NCI-H510A (cell line): ENCODE results near the gene C9orf43.
"Not testable (repeated sequence)": the region's sequence is repeated elsewhere in the genome, so short reads cannot be mapped to it uniquely, and the experiment has no call there.

Experiments used
- DNase-seq: peaks from one replicate; lab custom pipeline; 2025; lab: John Stamatoyannopoulos, UW

The C9orf43 gene, protein sequence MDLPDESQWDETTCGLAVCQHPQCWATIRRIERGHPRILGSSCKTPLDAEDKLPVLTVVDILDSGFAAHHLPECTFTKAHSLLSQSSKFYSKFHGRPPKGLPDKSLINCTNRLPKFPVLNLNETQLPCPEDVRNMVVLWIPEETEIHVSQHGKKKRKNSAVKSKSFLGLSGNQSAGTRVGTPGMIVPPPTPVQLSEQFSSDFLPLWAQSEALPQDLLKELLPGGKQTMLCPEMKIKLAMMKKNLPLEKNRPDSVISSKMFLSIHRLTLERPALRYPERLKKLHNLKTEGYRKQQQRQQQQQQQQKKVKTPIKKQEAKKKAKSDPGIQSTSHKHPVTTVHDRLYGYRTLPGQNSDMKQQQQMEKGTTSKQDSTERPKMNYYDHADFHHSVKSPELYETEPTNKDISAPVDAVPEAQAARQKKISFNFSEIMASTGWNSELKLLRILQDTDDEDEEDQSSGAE

DNA sequence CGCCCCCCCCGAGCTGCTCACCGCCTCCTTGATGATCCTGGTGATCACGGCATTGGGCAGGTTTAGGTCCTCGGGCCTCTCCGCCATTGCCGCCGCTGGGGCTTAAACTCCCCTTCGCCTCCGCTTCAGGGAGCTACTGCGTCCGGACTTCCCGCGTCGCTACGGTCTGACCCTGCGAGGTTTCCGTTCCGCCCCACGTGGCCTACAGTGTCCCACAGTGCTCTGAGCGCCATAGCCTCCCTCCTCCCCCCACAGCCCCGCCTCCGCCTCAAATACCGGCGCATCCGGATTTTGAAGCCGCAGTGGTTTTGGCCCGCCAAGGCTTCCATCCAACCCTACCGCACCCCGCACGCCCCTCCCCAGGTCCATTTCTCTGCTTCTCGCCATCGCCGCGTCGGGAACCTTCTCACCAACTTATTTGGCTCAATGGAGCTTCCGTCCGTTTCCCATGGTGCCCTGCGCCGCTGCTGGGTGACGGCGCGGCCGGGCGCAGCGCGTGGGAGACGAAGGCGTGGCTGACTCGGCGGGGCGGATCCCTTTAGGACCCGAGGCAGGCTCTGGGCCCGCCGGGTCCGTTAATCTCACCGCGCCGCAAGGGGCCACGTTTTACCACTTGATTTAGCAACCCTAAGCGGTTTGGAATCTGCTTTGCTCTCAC, at the start of gene C9orf43, which contains the start of gene POLE3:
C9orf43 (plus strand) TSS at position 541 of the 658 bp plus-strand sequence. CDS start 2,747 bp downstream, outside the sequence.
POLE3 (minus strand) TSS at position 469 of the 658 bp plus-strand sequence; CDS start at position 87, 382 bp downstream.
- DNase-seq: peak; percentile 96

DNA sequence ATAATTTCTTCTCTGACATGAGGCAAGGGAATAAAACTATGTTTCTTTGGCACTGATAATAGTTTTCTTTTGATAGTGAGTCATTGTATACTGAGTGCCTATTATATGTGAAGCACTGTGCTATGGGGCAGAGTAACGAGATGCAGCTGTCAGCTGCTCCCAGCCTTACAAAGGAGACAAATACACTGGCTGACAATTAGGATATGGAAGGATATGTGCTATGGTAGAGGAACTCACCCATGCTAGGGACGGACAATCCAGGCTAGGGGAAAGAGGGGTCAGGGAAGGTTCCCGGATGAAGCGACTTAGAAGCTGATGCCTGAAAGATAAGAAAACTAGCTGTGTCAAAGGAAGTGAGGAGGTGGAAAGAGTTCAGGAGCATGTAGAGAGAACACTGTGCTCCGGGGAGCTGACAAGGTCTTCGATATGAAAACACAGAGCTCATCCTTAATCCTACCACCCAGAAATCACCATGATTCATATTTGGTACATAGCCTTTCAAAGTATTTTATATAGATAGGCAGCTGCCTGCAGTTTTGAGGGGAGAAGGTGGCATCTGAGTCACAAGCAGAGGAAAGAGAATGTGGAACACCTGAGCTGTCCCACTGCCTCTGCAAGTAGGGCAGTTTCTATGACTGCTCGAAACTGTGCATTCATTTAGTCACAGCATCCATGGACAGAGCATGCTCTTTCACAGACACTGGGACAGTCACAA, 49.1 kb upstream of the C9orf43 start:
- DNase-seq: no peak

DNA sequence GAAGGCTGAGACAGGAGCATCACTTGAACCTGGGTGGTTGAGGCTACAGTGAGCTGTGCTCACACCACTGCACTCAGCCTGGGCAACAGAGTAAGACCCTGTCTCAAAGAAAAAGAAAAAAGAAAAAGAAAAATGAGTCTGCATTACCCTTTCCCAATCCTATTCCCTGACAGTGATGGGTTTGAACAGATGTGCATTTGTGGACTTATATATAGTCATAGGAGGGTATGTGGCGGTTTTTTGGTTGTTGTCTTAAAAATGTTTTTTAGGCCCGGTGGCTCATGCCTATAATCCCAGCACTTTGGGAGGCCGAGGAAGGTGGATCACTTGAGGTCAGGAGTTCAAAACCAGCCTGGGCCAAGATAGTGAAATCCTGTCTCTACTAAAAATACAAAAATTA, 47.2 kb upstream of the C9orf43 start:
- DNase-seq: no peak

DNA sequence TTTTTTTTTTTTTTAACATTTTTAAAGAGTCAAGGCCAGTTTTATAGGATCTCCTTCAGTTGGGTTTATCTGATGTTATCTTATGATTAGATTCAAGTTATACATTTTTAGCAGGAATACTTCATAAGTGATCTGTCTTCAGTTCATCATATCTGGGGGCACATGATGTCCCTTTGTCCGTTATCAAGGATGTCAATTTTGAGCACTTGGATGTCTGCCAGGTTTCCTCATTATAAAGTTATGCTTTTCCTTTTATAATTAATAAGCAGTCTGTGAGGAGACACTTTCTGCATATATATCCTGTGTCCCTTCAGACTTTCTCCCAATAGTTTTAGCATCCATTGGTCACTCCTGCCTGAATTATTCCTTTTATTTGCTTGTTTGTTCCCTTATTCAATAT, 45.6 kb upstream of the C9orf43 start:
- DNase-seq: no peak

DNA sequence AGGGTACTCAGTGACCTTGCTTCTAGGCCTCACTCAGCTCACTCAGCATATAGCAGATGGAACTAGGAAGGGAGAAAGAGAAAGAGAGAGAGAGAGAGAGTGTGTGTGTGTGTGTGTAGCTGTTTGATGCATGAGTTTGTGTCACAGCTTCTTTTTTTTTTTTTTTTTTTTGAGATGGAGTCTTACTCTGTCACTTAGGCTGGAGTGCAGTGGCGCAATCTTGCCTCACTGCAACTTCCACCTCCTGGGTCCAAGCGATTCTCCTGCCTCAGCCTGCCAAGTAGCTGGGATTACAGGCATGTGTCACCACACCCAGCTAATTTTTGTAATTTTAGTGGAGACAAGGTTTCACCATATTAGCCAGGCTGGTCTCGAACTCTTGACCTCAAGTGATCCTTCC, 44.9 kb upstream of the C9orf43 start:
- DNase-seq: not testable (repeated sequence)

DNA sequence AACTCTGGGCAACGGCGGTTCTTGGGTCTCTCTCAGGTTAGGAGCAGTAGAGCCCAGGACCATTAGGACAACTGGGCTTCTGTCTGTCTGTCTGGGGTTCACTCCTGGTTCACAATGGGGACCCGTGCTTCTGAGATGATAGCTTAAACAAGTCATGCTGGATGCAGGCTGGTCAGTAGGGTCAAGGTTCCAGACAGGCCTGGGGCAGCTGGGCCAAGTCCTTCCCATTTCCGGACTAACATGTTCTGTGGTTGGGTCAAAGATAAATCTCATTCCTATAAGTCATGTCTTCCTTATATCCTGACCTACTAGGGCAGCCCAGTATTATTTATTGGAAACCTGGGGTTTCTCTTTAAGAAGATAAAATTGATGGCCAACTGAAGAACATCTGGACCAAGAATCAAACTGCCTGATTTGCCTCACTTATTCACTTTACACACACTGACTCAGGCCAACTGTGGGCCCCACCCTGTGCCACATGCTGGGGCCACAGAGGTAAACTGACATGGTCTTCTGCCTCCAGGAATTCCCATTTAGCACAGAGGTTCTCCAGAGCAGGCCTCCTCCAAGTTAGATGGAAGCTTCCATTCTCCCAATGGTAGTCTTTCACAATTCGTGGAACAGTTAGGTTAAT, 42.1 kb upstream of the C9orf43 start:
- no peak for DNase-seq

DNA sequence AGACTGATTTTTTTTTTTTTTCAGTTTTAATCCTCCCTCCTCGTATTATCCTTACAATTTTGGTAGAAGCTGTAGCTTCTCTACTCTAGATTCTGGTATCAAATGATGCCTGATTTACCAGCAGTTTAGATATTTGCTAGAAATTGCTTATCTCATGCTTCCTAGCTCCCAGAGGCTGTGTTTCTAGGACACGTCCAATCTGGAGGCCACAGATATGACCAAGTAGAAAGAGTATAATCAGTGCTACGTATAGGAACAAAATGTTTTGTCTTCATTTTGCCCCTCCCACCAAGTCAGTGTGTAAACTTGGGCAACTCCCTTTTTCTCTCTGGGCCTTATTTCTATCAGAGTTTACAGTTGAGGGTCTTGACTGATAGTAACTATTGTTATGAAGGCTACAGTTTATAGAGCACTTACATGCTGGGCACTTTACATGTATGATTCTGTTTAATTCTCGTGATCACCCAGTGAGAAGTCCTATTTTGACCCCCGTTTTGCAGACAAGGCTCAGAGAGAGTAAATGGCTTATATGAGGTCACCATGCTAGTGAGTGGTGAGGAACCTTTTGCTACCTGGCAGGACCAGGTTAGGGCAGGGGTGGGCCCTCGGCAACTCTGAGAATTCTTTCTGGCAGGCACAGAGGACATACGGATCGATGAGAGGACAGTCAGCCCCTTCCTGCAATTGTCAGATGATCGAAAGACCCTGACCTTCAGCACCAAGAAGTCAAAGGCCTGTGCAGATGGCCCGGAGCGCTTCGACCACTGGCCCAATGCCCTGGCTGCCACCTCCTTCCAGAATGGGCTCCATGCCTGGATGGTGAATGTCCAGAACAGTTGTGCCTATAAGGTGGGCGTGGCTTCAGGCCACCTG, 41.3 kb upstream of the C9orf43 start:
- no peak for DNase-seq

DNA sequence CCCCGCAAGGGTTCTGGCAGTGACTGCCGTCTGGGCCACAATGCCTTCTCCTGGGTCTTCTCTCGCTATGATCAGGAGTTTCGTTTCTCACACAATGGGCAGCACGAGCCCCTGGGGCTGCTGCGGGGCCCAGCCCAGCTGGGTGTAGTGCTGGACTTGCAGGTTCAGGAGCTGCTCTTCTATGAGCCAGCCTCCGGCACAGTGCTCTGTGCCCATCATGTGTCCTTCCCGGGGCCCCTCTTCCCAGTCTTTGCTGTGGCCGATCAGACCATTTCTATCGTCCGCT, 40.7 kb upstream of the C9orf43 start:
- no peak for DNase-seq

DNA sequence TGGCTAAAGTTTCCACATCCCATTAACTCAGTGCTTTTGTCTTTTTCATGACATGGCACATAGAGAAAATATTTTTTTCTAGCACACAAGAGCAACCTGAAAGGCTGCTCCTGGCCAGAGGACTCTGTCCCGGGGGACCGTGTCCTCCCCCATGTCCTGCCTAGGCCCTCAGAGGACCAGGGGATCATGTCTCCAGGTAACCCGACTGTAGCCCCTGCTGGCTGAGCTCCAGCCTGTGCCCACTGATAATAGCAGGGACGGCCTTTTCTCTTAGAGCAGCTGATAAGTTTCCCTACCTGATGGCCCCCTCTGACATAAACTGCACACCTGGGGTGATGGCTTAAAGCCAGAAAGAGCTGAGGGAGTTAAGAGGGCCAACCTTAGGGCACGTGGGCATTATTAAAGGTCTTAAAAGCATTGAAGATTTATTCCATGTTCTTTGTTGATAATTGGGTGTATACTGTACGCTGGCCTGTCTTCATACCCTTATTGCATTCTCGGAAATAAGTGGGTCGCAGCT, 39.7 kb upstream of the C9orf43 start:
- DNase-seq: no peak

DNA sequence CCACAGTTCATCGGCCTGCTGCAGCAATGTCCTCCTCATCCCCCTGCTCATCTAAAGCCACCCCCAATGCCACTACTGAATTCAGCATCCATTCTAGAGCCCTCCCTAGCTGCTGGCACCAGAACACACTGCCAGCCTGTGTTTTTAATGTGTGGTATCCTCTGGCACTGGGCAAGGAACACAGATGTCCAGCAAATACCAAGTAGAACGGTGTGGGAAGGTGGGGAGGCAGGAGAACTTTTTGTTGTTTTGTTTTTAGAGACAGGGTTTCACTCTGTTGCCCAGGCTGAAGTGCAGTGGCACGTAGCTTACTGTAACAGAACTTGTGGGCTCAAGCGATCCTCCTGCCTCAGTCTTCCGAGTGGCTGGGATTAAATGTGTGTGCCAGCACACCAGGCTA, 38.5 kb upstream of the C9orf43 start:
- DNase-seq: no peak

DNA sequence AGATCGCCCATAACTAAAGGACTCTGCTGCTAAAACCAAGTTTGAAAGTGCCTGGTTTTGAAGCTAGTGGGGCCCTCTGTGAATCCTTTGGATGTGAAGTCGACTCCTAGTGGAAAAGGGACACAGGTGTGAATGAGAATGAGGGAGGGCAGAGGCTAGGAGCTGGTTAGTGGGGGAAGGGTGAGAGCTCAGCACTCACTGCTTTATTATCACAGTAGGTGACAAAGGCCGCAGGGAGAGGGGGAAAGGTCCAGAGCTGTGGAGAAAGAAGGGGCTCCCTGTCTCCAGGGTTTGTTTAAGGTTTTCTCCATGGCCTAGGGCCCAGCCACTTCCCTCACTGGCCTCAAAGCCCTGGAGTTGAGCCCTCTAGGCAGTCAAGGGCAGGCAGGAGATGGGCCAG, 37.3 kb upstream of the C9orf43 start:
- DNase-seq: no peak

DNA sequence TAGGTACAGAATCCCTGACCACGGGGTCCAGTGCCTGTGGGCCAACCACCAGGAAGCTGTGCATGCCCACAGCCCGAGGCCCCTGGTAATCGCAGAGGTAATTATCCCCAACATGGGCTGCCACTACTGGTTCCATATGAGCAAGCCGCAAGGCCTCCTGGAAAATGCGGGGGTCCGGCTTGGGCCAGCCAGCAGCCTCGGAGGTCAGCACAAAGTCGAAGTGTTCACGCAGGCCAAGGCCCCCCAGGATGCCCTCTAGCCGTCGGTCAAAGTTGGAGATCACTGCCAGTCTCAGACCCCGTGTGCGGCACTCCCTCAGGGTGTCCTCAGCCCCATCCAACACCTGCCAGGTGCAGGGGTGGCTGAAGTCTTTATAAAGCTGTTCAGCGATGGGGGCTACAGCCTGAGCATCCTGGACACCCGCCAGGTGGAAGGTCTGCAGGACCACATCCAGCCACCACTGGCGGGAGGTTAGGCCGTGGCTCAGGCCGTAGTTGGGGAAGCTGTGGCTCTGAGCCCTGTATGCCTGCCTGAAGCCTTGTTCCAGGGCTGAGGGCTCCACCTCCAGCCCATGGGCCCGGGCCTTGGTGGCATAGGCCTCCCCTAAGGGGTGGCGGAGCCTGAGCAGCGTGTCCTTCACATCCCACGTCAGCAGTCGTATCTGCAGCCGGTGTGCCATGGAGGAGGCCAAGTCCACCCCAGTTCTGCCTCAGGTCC, 36.7 kb upstream of the C9orf43 start:
- no peak for DNase-seq

DNA sequence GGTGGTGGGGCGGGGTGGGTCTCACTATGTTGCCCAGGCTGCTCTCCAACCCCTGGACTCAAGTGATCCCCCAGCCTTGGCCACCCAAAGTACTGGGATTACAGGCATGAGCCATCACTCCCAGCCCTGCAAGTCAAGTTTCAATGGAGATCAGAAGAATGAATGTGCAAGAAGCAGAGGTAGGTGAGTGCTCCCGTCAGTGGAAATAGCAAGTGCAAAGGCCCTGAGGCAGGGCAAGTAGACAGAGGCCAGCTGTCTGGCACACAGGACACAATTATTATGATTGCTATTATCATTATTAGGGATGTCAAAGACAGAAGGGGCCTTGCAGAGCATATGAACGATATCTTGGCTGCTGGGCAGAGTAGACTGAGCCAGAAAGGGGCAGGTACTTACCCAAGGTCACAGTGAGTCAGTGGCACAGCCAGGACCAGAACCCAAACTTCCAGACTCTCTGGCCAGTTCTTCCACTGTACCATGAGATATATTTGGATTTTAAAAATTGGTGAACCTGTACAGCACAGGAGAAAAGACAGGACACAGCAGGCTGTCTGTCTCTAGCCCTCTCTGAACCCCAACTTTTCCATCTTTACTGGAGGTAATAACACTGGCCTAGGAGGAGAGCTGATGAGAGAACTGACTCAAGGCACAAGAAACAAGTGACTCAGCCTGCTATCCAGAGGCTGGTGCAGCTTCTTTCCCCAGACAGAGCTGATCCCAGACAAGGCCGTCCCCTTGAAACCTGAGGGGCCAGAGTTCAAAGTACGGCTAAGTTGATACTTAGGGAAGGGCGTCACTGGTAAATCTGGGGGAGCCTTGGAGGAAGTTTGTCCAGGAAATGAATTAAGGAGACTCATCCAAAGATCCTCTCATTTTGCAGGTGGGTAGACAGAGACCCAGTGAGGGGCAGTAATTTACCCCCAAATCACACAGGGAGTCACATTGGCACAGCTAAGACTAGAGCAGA, 35.2 kb upstream of the C9orf43 start:
- DNase-seq: no peak

DNA sequence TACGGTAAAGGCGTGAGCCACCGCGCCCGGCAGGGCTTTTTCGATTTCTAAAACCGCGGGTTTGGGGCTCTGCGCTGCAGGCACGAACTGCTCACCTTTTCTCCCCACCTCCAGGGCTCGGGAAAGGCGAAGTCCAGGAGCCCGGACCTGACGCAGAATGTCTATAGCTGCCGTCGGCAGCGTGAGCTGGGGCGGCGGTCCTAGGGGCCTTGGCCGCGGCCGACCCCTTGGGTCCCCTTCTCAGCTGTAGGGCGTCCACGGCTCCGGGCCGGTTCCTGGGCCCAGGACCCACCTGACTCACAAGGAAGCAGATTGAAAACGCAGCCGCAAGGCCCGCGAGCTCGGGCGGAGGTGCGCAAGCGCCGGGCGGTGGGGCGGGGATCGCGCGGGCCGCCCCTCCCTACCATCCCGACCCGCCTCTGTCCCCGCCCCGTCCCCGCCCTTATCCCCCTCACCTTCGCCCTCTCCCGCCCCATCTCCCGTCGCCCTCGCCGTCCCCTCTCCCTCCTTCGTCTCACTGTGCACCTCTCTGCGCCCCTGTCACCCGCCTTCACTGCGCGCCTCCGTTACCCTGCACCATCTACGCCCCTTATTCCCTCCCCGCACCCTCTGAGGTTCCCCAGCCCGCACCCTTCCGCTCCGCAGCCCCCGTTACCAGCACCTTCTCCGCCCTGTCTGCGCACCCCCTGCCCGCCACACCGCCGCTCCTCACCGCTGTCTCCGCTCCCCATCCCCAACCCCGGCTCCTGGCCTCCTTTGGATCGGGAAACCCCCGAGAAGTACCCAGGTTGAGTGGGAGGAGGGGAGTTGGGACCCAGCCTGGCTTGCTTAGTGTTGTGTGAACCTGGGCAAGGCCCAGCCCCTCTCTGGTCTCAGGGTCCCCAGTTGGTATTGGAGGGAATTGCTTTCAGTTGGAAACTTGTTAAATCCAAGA, 33.6 kb upstream of the C9orf43 start, which contains the start of gene HDHD3:
HDHD3 (minus strand) TSS at position 353 of the 934 bp plus-strand sequence. CDS start 2,632 bp downstream, outside the sequence.
- peak; percentile 75 for DNase-seq

DNA sequence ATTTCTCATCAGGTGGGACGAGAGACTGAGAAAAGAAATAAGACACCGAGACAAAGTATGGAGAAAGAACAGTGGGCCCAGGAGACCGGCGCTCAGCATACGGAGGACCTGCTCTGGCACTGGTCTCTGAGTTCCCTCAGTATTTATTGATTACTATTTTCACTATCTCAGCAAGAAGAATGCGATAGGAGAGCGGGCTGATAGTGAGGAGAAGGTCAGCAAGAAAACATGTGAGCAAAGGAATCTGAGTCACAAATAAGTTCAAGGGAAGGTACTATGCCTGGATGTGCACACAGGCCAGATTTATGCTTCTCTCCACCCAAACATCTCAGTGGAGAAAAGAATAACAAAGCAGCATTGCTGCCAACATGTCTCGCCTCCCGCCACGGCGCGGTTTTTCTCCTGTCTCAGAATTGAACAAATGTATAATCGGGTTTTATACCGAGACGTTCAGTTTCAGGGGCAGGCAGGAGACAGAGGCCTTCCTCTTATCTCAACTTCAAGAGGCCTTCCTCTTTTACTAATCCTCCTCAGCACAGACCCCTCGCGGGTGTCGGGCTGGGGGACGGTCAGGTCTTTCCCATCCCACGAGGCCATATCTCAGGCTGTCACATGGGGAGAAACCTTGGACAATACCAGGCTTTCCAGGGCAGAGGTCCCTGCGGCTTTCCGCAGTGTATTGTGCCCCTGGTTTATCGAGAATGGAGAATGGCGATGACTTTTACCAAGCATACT, 31.3 kb upstream of the C9orf43 start:
- DNase-seq: not testable (repeated sequence)

DNA sequence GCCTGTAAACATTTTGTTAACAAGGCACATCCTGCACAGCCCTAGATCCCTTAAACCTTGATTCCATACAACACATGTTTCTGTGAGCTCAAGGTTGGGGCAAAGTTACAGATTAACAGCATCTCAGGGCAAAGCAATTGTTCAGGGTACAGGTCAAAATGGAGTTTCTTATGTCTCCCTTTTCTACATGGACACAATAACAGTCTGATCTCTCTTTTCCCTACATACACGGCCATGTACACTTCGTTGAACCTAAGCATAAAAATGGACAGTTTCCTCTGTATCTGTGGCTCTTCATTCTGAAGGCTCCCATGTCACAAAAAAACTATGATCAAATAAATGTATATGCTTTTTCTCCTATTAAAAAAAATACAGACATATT, 30.7 kb upstream of the C9orf43 start:
- not testable (repeated sequence) for DNase-seq

DNA sequence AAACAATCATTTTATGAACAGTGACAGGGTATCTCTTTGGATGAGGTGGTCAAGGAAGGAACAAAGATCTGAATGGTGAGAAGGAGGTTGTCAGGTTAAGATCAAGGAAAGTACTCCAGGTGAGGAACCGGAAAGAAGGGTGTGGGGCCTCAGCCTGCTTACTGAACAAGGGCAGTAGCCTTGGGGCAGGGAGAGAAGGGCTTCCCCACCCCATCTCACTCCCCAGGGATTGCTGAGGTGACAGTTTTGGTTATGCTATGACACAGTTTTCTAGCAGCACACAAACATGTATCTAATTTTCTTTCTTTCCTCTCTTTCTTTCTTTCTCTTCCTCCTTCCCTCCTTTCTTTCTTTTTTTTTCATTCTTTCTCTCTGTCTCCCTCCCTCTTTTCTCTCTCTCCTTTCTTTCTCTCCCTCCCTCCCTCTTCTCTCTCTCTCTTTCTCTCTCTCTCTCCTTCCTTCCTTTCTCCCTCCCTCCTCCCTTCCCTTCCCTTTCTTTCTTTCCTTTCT, 29.6 kb upstream of the C9orf43 start:
- DNase-seq: no peak
